Measurements from ENCODE around the gene CEACAM21. TPM values are rescaled to one million over a fixed set of nuclear protein-coding genes. Genes with fewer than 3 reads are reported as not detected.
A peak's percentile ranks its signal among the peaks of the same experiment; 100 is the strongest.

CEACAM21 gene
- total RNA-seq, 1 donor from 2014 or later = not detected

DNA sequence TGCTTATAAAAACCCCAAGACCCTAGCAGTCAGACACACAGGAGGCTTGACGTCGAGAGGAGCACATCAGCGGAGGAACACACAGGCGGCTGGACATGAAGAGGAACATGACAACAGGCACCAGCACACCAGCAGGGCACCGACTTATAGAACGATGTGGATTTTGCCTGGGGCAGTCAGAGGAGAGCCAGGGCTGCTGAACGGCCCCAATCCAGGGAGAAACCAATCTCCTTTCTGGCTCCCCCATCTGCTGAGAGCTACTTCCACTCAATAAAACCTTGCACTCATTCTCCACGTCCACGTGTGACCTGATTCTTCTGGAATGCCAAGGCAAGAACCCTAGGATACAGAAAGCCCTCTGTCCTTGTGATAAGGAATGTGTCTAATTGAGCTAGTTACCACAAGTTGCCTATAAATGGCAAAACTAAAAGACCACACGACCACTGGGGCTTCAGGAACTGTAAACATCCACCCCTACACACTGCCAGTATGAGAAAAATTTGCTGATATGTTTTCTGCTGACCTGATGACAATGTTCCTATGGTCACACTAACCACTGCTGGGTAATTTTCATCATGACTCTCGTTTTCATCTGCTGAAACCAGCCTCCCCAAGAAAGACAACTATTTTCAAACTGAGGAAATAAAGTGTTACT, 35.8 kb upstream of the CEACAM21 start:
- Histone ChIP-seq H3K36me3 (ENCODE audit: control insufficient read depth, insufficient read depth, low read length) (no peaks in the 10 kb centered on the region), H3K27me3 (ENCODE audit: control insufficient read depth, insufficient read depth, low read length) (no peaks in the 10 kb centered on the region), H3K4me3 (ENCODE audit: low read depth, low read length) (no peak overlapping the region)
- TF ChIP-seq, protein P1, sequence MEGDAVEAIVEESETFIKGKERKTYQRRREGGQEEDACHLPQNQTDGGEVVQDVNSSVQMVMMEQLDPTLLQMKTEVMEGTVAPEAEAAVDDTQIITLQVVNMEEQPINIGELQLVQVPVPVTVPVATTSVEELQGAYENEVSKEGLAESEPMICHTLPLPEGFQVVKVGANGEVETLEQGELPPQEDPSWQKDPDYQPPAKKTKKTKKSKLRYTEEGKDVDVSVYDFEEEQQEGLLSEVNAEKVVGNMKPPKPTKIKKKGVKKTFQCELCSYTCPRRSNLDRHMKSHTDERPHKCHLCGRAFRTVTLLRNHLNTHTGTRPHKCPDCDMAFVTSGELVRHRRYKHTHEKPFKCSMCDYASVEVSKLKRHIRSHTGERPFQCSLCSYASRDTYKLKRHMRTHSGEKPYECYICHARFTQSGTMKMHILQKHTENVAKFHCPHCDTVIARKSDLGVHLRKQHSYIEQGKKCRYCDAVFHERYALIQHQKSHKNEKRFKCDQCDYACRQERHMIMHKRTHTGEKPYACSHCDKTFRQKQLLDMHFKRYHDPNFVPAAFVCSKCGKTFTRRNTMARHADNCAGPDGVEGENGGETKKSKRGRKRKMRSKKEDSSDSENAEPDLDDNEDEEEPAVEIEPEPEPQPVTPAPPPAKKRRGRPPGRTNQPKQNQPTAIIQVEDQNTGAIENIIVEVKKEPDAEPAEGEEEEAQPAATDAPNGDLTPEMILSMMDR (IDR thresholded peaks at IDR 0.05; ENCODE audit: insufficient read depth, low read length, poor library complexity, severe bottlenecking) = no peak
- no peak for DNase-seq (ENCODE audit: low read depth)

DNA sequence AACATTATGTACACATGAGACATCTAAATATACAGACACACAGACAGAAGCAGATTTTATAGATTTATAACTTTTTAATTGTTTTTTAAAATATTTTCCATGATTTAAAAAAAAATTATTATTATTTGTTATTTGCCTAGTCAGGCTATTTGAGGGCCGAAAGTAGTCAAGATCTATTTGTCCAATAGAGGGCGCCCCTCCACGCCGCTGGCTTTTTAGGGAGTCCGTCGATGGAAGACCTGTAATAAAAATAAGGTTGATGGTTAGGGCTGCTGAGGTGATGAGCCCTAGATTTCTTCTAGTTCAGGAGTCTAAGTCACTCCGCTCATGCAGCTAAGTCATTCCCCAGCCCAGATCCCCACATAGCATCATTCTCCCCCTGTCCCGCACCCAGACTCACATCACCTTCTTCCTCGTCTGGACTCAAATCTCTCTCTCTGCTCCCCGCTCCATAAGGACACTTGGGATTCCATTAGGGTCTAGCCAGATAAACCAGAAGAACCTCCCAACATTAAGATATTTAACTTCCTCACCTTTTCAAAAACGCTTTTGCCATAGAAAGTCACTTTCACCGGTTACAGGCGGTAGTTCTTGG, 33.9 kb upstream of the CEACAM21 start:
- peaks cover 7% of the 10 kb centered on the region for H3K27me3 ChIP-seq (ENCODE audit: control insufficient read depth, insufficient read depth, low read length)
- H3K36me3 ChIP-seq (ENCODE audit: control insufficient read depth, insufficient read depth, low read length) = no peaks in the 10 kb centered on the region
- no peak for DNase-seq (ENCODE audit: low read depth)
- no peak overlapping the region for H3K4me3 ChIP-seq (ENCODE audit: low read depth, low read length)
- TF ChIP-seq, protein P1 (IDR thresholded peaks at IDR 0.05; ENCODE audit: insufficient read depth, low read length, poor library complexity, severe bottlenecking) = peak; percentile 67

DNA sequence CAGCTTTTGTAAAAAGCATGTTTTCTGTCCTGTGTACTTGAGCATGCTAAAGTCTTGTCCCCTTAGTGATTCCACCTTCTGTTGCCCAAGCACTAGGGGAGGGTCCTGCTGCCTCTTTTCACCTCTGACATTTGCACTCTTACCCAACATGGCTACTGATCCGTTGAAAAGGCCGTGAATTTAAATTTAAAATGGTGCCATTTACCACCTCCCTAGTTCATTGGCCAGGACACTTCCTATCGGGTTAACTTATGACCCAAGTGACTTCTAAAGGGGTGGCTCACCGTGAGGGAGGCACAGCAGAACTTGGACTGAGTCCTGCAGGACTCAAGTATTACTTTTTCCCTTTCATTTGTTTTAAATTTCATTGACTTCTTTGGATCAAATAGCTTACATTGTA, 33.3 kb upstream of the CEACAM21 start:
- DNase-seq (ENCODE audit: low read depth) = no peak
- TF ChIP-seq, protein P1 (IDR thresholded peaks at IDR 0.05; ENCODE audit: insufficient read depth, low read length, poor library complexity, severe bottlenecking) = no peak
- peaks cover 7% of the 10 kb centered on the region for H3K27me3 ChIP-seq (ENCODE audit: control insufficient read depth, insufficient read depth, low read length)
- H3K4me3 ChIP-seq (ENCODE audit: low read depth, low read length) = no peak overlapping the region
- no peaks in the 10 kb centered on the region for H3K36me3 ChIP-seq (ENCODE audit: control insufficient read depth, insufficient read depth, low read length)

DNA sequence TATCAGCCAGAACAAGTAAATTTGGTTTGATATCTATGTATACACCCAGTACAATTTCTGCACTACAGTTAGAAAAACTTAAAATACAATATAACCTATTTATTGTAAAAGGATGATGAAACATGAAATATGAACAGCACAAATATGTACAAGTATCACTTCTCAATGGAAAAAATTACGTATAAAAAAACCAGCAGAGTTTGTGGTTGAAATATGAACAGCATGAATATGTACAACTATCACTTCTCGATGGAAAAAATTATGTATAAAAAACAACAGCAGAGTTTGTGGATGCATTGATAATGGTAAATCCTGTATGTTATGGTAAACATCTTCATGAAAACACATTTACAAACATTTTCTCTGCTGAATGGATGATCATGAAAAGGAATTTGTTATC, 32.4 kb upstream of the CEACAM21 start:
- Histone ChIP-seq H3K36me3 (ENCODE audit: control insufficient read depth, insufficient read depth, low read length) (no peaks in the 10 kb centered on the region), H3K4me3 (ENCODE audit: low read depth, low read length) (no peak overlapping the region), H3K27me3 (ENCODE audit: control insufficient read depth, insufficient read depth, low read length) (peaks cover 7% of the 10 kb centered on the region)
- DNase-seq (ENCODE audit: low read depth) = no peak
- TF ChIP-seq, protein P1 (IDR thresholded peaks at IDR 0.05; ENCODE audit: insufficient read depth, low read length, poor library complexity, severe bottlenecking) = no peak

DNA sequence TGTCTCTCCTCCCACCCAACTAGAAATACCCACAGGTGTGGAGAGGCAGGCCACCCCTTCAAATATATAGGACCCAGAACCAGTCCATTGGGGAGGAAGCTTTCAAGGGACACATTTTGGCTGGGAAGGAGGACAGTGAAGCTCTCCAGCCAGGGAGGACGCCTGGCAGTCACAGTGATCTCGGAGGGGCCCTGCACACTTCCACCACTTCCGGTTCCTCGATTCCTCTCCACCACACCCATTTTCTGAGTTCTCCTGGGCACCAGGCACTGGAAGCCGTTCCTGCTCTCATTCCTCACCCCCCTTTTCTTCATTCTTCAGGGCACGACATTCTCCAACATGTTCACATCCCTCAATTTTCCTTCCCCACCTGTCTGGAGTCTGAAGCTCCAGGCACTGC, 30.4 kb upstream of the CEACAM21 start:
- Histone ChIP-seq H3K4me3 (ENCODE audit: low read depth, low read length) (no peak overlapping the region), H3K27me3 (ENCODE audit: control insufficient read depth, insufficient read depth, low read length) (peaks cover 9% of the 10 kb centered on the region), H3K36me3 (ENCODE audit: control insufficient read depth, insufficient read depth, low read length) (no peaks in the 10 kb centered on the region)
- TF ChIP-seq, protein P1 (IDR thresholded peaks at IDR 0.05; ENCODE audit: insufficient read depth, low read length, poor library complexity, severe bottlenecking) = no peak
- DNase-seq (ENCODE audit: low read depth) = no peak

DNA sequence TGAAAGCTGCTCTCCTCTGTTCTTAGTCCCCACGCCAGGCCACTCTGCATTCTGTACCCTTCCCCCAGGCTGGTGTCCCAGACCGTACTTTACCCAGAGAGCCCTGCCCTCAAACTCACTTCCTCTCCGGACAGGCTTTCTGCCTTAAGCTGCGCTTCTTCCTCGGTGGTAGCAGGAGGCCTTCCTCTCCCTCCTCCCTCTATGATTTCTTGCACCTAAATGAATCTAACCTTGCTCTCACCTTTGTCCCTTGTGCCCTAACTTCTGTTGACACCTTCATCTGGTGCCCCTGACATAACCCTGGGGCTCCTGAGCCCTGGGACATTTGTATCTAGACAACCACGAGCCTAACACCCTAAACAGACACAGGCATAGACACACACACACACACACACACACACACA, 29.6 kb upstream of the CEACAM21 start:
- Histone ChIP-seq H3K4me3 (ENCODE audit: low read depth, low read length) (no peak overlapping the region), H3K27me3 (ENCODE audit: control insufficient read depth, insufficient read depth, low read length) (peaks cover 9% of the 10 kb centered on the region), H3K36me3 (ENCODE audit: control insufficient read depth, insufficient read depth, low read length) (no peaks in the 10 kb centered on the region)
- DNase-seq (ENCODE audit: low read depth) = no peak
- TF ChIP-seq, protein P1 (IDR thresholded peaks at IDR 0.05; ENCODE audit: insufficient read depth, low read length, poor library complexity, severe bottlenecking) = no peak
